Stomach (tissue), 9 donors: ENCODE results near the gene CS. TPM values are rescaled to one million over a fixed set of nuclear protein-coding genes. Genes with fewer than 3 reads are reported as not detected.

ENCODE experiments used
- DNase-seq, 2 donors: peaks; one replicate each; pipeline versions ENCODE4 v3.0.0 to v3.0.0-alpha.2; 2013 to 2019
- H3K27ac ChIP-seq, 5 donors: fragments of 200-600 bp in 4 of 5; sonication (generic) in 4 of 5; one replicate each; pipeline ENCODE4 v1.5.1; 2013 to 2019; ENCODE audit warnings: mild to moderate bottlenecking in 1 of 5, moderate library complexity in 1 of 5
- H3K27me3 ChIP-seq, 3 donors: fragments of 200-600 bp; sonication (generic); one replicate each; pipeline ENCODE4 v1.5.1; 2017 to 2019; ENCODE audit warnings: mixed run types in 1 of 3
- H3K36me3 ChIP-seq, 4 donors: fragments of 200-600 bp; sonication (generic); 1 replicate in 3 of 4; 2 replicates in 1 of 4; pipeline ENCODE4 v1.5.1; 2016 to 2019
- H3K4me1 ChIP-seq, 4 donors: fragments of 200-600 bp; sonication (generic); one replicate each; pipeline ENCODE4 v1.5.1; 2016 to 2019
- H3K4me3 ChIP-seq, 4 donors: fragments of 200-600 bp; sonication (generic) in 3 of 4; one replicate each; pipeline ENCODE4 v1.5.1; 2016 to 2019; ENCODE audit warnings: mild to moderate bottlenecking in 1 of 4
- H3K9me3 ChIP-seq, 4 donors: fragments of 200-600 bp; sonication (generic); one replicate each; pipeline ENCODE4 v1.5.1; 2016 to 2019
- CTCF ChIP-seq, 7 experiments: fragments of 450-650 bp in 4 of 7; fragments of 200-600 bp in 3 of 7; sonication (generic) in 3 of 7; IDR thresholded peaks; one replicate each; pipeline ENCODE4 v1.5.1; 2016 to 2019; ENCODE audit warnings: antibody characterized with exemption in 7 of 7, control low read depth in 2 of 7, mild to moderate bottlenecking in 1 of 7
- EP300 ChIP-seq: sonication (generic); formaldehyde crosslinking; IDR thresholded peaks from one replicate; pipeline ENCODE4 v1.6.1; 2017; ENCODE audit warnings: antibody characterized with exemption
- POLR2A ChIP-seq, 4 donors: fragments of 450-650 bp; IDR thresholded peaks; one replicate each; pipeline ENCODE4 v1.6.1; 2016; ENCODE audit warnings: antibody characterized with exemption in 4 of 4, control low read depth in 2 of 4, mild to moderate bottlenecking in 1 of 4, moderate library complexity in 1 of 4
- POLR2AphosphoS5 ChIP-seq, 3 donors: sonication (generic); formaldehyde crosslinking; IDR thresholded peaks; one replicate each; pipeline ENCODE4 v1.6.1; 2016; ENCODE audit warnings: antibody characterized with exemption in 3 of 3
- WGBS, 5 donors: extraction: QIAGEN DNeasy Blood & Tissue Kit in 3 of 5; methylation state at CpG; one replicate each; pipeline versions ENCODE4 v1.1.5 to v1.1.7; 2013 to 2018; 5-methylcytosine and 5-hydroxymethylcytosine counted together
- intact Hi-C: fragments of 100-400 bp; cut with DNase I; formaldehyde crosslinking; loops from one replicate; pipeline ENCODE4 v1.15.1; 2023; ENCODE audit warnings: low total_unique reads
- polyA plus RNA-seq, 3 donors: library from polyadenylated mRNA; stranded (reverse); fragments of 200-250 nt; gene quantifications; one replicate each; pipeline ENCODE4 v1.2.3, GENCODE V29; 2013
- total RNA-seq, 5 donors: library from RNA; depleted of rRNA; stranded (reverse); fragments of >200 nt; gene quantifications; one replicate each; pipeline versions ENCODE4 v1.1.0 to v1.2.3, GENCODE V29; 2014 to 2016
- donor health status: healthy with polysubstance abuse.
- donor health status: Bipolar disorder and iron deficiency.
- donor health status: healthy.

The CS gene
- total and polyA plus RNA-seq, 8 donors = 51.9 to 174 (median 114) TPM

DNA sequence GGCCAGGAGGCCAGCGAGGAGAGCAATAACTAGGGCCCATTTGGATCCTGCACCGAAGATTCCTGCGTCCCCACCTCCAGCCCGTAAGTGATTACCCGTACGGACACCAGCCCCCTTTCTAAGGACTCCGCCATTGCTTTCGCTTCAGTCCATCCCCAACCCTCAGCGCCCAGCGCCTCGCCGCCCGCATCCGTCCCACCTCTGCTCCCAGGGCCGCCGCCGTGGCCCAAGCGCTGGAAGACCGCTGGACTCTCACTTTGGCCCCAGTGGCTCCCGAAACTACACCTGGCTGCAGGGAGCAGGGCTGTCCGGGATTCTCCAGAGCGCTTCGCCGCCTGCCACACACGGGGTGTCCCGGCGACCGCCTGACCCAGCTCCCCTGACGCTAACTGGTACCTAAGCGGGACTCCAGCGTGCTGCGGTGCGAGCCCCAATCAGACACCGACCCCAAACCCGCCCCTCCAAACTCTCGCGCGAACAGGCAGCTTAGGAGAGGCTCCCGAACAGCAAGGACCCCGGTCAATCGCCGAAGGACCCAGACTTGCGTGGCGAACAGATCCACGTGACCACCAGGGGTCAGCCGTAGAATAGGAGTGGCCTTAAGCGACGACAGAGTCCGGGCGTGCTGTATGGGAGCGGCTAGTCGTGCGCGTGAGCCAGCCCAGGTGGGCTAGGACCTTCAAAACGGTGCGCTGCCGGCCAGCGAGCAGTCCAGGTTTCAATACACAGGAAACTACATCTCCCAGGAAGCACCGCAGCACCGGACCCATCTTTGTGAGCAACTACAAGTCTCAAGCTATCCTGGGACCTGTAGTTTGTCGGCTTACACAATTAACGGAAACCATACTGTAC, 15.7 kb upstream of the CS start, which contains the start of gene CNPY2:
Gene CNPY2, minus strand, starts transcription at position 367 of the 852 bp plus-strand sequence. CDS start 771 bp downstream, outside the sequence.
- TF ChIP-seq POLR2AphosphoS5 (IDR thresholded peaks at IDR 0.05) (peak; percentile 32 to 89 (median 86)), EP300 (no peak), POLR2A (IDR thresholded peaks at IDR 0.05) (peak in 2 of 4 donors; percentile 5 to 72), CTCF (IDR thresholded peaks at IDR 0.05) (peak in 2 of 7 experiments; percentile 10 to 36)
- H3K4me1 ChIP-seq = peaks cover 15 to 26% (median 17%) of the 10 kb centered on the region in 4 donors
- peak within 1 kb of the TSS; percentile 68 to 96 (median 87) for H3K4me3 ChIP-seq
- DNase-seq = peak; percentile 95 to 98
- peak within 1 kb of the TSS; percentile 92 to 97 (median 94) for H3K27ac ChIP-seq
- H3K9me3 ChIP-seq = no peaks in the 10 kb centered on the region
- intact Hi-C loops = no loop called here
- no peaks in the 10 kb centered on the region for H3K27me3 ChIP-seq
- H3K36me3 ChIP-seq = peaks cover 18 to 65% (median 62%) of the 10 kb centered on the region in 4 donors
- WGBS, 5 donors = 0 to 1% (median 0%) methylated on average over 29 to 62 of the region's 62 CpGs

DNA sequence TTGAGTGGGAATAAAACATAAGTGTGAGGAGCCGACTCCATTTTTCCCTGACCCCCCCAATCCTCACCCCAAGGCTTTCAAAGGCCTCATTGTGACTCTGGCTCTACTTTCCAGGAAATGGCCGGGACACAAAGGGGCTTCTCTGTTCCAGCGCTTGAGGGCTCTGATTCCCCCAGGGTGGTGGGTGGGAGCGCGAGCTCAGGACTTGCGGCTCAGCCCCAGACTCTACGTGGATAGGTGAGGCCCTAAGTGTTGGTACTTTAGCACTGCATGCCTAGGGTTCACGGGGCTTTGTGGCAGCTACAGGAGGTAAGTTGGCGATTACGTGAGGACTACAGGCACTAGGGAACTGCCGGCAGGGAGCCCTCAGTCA, 15.1 kb upstream of the CS start:
- Histone ChIP-seq H3K4me3 (peak overlapping the region; percentile 68 to 96 (median 87)), H3K9me3 (no peaks in the 10 kb centered on the region), H3K4me1 (peaks cover 15 to 26% (median 17%) of the 10 kb centered on the region in 4 donors), H3K36me3 (peaks cover 23 to 65% (median 62%) of the 10 kb centered on the region in 4 donors), H3K27ac (peak overlapping the region; percentile 92 to 97 (median 94)), H3K27me3 (no peaks in the 10 kb centered on the region)
- DNase-seq = peak in 1 of 2 donors; percentile 63
- 0 to 3% (median 1%) methylated on average over 8 to 11 of the region's 11 CpGs for WGBS, 5 donors
- intact Hi-C loops = no loop called here
- TF ChIP-seq CTCF (IDR thresholded peaks at IDR 0.05) (no peak), EP300 (no peak), POLR2A (IDR thresholded peaks at IDR 0.05) (no peak), POLR2AphosphoS5 (IDR thresholded peaks at IDR 0.05) (no peak)

- no peaks in the 10 kb centered on the region for H3K27me3 ChIP-seq
- H3K36me3 ChIP-seq = peaks cover 26 to 80% (median 78%) of the 10 kb centered on the region in 4 donors
- no peak overlapping the region for H3K4me3 ChIP-seq
- TF ChIP-seq POLR2A (IDR thresholded peaks at IDR 0.05) = no peak
- TF ChIP-seq EP300 = no peak
- TF ChIP-seq CTCF (IDR thresholded peaks at IDR 0.05) = no peak
- TF ChIP-seq POLR2AphosphoS5 (IDR thresholded peaks at IDR 0.05) = no peak
- no peak for DNase-seq
- H3K27ac ChIP-seq = no peak overlapping the region
- intact Hi-C loops = no loop called here
- H3K9me3 ChIP-seq = no peaks in the 10 kb centered on the region
- peaks cover 9 to 16% (median 10%) of the 10 kb centered on the region in 4 donors for H3K4me1 ChIP-seq
- 90 to 97% (median 95%) methylated on average over 12 of the region's 12 CpGs for WGBS, 5 donors
Measured at GRCh38 chr12:56311003-56311402, 10.9 kb upstream of the CS start.

DNA sequence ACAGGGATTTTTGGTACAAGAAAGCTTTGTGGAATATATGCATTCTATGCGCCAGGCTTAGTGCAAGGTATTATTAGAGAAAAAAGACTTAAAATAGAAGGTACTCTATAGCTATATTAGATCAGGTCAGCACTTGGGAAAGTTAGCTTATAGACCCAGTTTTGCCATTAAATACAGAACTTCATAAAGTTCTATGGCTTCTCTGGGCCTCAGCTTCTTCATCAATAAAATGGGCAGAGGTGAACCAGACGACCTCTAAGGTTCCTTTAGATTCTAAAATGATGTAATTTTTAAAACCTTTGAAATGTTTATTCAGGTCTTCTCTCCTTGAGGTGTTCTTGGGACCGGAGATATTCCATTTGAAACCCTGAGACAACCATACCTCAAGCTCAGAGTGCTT, 8.6 kb upstream of the CS start:
- H3K9me3 ChIP-seq = no peaks in the 10 kb centered on the region
- no peak for DNase-seq
- peaks cover 23 to 98% (median 93%) of the 10 kb centered on the region in 4 donors for H3K36me3 ChIP-seq
- intact Hi-C loops = no loop called here
- H3K4me1 ChIP-seq = no peaks in the 10 kb centered on the region
- WGBS, 5 donors = 87 to 91% (median 89%) methylated on average over 3 of the region's 3 CpGs
- H3K4me3 ChIP-seq = no peak overlapping the region
- no peaks in the 10 kb centered on the region for H3K27me3 ChIP-seq
- H3K27ac ChIP-seq = no peak overlapping the region
- no peak for TF ChIP-seq EP300
- no peak for TF ChIP-seq POLR2A (IDR thresholded peaks at IDR 0.05)
- no peak for TF ChIP-seq POLR2AphosphoS5 (IDR thresholded peaks at IDR 0.05)
- TF ChIP-seq CTCF (IDR thresholded peaks at IDR 0.05) = no peak
